ENCODE data around the gene SLC6A13.

- TF ChIP-seq CTCF (IDR thresholded peaks at IDR 0.05) = no peak
- TF ChIP-seq POLR2AphosphoS5 (IDR thresholded peaks at IDR 0.05) = no peak
- TF ChIP-seq POLR2A (IDR thresholded peaks at IDR 0.05) = no peak
- TF ChIP-seq EP300 (IDR thresholded peaks at IDR 0.05) = no peak
Observed at GRCh38 chr12:273382-273781, 10.7 kb upstream of the SLC6A13 start.
